HG02678 (cell line): Measurements from ENCODE around the gene CROT.
A peak's percentile ranks its signal among the peaks of the same experiment; 100 is the strongest.

Source experiments
- ATAC-seq: cut with Tn5 transposase; IDR thresholded peaks from one replicate; pipeline ENCODE4 v1.9.1; 2021; ENCODE audit warnings: mild to moderate bottlenecking, moderate library complexity; ENCODE audit not compliant: unreplicated experiment

Gene CROT

GRCh38 chr7:87341441-87341840, 4.0 kb upstream of the CROT start:
- no peak for ATAC-seq

GRCh38 chr7:87342231-87342630, 3.2 kb upstream of the CROT start:
- ATAC-seq = no peak

GRCh38 chr7:87344446-87344845, 1.0 kb upstream of the CROT start:
- no peak for ATAC-seq

DNA sequence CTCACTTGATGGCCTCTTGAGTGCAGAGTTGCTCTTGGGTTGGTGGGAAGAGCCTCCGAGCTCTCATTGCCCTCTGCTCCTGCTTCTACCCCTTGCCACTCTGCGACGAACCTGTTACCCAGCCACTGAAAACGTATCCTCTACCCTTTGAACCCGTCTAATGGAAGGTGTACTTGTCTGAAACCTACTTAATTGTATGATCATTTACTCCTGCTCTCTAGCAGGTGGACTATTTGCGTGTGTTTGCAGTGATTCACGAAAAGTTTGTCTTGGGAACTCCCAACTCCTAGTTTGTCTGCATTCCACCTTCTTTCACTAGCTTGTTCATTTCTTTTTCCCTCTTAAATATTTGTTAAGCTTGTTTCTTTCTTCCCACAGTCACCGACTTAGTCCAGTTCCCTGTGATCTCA, 503 bp downstream of the CROT start:
- peak; percentile 2 for ATAC-seq

DNA sequence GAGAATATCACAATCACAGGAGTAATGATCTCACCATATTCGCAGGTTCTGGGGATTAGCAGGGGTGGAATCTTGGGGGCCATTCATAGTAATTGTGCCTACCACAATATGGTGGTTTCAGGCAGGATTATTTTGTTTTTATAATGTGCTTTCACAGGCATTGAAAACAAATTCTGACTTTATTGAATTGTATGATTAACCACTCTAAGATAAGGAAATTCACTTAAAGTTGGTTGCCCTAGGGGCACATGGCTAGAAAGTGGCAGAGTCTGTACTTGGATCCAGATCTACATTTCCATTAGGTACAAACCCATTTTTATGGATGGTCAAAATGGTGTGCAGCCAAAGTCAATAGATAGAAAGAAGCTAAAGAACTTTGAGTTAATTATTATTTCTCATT, 1.7 kb downstream of the CROT start:
- ATAC-seq = no peak

DNA sequence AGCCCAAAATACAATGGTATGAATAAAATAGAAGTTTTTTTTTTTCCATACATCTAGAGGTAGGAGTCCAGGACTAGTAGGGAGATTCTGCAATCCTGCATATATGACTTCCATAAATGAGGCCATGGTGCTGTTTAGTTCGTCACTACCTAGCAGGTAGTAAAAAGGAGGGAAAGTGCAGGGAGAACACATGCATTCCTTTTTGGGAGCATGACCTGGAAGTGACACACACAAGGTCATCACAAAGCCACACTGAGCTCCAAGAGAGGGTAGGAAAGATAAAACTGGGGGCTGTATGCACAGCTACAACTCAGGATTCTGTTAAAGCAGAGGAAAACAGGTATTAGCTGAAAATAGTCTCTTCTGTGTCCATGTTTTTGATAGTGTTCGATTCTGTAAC, 2.2 kb downstream of the CROT start:
- ATAC-seq = no peak

DNA sequence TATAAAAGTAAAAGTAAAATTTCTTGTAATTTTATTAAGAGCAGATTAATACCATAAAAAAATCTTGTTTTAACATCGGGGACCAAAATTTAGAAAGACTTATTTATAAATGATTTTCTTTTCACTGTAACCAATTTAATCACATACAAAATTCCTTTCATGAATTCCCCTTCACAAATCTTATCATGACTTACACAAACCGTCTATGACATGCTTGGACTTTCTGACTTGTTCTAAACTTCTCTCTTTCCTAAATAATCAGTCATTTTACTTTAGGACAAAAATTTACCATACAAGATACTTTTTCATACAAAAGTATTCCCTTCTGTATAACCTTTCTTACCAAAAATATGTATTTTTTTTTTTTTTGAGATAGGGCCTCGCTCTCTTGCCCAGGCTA, 9.3 kb downstream of the CROT start:
- no peak for ATAC-seq

GRCh38 chr7:87356448-87356847, 11.0 kb downstream of the CROT start:
- no peak for ATAC-seq

- no peak for ATAC-seq
These were observed 13.9 kb downstream of the CROT start for GRCh38 chr7:87359366-87359765.

- no peak for ATAC-seq
These were observed 15.9 kb downstream of the CROT start for GRCh38 chr7:87361320-87361719.

- ATAC-seq = no peak
These were observed 17.9 kb downstream of the CROT start for GRCh38 chr7:87363342-87363741.

- no peak for ATAC-seq
These were observed 18.8 kb downstream of the CROT start for GRCh38 chr7:87364246-87364645.

DNA sequence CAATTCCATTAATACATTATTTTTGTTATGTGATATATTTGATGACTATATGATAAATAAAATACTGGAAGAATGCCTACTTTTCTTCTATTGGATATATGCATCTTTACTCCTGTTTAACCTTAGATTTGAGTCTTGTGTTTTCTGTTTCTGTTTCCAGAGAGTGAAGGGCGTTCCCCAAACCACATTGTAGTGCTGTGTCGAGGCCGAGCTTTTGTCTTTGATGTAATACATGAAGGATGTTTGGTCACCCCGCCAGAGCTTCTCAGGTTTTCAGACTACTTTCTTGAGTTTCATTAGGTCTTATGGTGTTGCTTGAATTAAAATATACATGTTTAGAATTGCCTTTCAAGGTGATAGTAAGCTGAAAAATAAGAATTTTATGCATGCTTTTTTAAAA, 23.8 kb downstream of the CROT start:
- ATAC-seq = no peak

DNA sequence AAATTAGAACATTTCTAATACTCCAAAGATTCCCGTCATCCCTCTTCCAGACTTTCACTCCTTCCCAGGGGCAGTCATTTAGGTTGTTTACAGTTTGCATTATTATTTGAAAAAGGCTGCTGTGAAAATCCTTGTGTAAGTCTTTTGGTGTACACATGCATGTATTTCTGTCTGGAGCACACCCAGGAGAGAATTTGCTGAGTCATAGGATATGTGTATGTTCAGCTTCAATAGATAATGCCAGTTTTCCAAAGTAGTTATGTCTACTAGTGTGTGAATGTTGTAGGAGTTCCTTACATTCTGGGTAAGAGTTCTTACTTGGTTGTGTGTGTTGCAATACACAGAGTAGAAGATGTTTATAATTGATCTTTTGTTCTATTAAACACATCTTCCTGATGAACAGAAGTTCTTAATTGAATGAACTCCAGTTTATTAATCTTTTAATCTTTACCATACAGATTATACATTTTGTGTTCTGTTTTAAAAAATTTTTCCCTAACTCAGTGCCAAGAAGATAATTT, 25.3 kb downstream of the CROT start:
- ATAC-seq = no peak

DNA sequence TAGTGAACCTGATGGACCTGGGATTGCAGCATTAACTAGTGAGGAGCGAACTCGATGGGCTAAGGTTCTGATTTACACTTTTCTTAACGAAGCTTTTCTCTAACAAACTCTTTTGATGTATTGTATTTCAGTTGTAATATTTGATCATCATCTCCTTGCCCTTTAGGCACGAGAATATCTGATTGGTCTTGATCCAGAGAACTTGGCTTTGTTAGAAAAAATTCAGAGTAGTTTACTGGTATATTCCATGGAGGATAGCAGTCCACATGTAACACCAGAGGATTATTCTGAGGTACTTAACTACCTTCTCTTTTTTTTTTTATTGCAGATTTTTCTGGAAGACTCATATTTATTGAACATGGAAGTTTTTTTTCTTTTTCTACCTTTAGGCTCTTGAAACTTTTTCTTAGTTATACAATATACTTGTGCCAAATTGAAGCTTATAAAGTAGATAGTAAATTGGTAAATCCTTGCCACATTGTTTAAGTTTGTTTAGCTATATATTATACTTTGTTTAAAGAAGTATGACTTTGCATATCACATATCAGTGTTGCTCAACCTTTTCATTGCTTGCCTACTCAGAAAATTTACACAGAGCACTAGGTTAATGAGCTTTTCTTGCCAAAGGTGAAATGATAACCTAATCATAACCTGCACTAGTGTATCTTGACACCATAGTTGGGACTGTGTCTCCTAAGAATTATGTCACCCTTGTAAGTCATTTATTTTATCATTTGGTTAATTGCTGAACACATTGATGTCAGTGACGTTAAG, 30.4 kb downstream of the CROT start:
- no peak for ATAC-seq

GRCh38 chr7:87380905-87381304, 35.4 kb downstream of the CROT start:
- no peak for ATAC-seq

DNA sequence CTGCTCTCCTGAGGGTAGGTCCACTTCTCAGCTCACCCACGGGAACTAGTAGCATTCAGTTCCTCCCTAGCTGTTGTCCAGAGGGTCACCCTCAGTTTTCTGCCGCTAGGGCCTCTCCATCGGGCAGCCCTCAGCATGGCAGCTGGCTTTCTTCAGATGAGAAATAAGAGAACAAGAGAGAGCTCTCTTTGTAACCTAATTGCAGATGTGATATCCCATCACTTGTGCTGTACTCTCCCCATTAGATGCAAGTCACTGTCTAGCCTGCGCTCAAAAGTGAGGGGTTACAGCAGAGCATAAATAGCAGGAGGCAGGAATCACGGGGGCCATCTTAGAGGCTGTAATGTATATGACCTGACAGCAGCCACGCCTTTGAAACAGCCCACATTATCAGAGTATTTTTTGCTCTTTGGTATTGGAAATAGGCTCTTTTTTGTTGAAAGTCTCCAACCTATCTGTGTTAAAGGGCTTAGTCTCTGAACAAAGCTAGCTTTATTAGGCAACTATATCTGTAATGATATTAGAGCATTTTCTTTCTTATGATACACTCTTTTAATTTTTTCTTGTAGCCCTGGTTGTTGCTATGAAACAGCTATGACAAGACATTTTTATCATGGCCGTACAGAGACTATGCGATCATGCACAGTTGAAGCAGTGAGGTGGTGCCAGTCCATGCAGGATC, 45.7 kb downstream of the CROT start:
- ATAC-seq = no peak

GRCh38 chr7:87395442-87396020, 50.1 kb downstream of the CROT start:
- no peak for ATAC-seq

GRCh38 chr7:87398446-87398845, 53.0 kb downstream of the CROT start:
- ATAC-seq = no peak

- no peak for ATAC-seq
These were observed 59.2 kb downstream of the CROT start for GRCh38 chr7:87404674-87405073.

DNA sequence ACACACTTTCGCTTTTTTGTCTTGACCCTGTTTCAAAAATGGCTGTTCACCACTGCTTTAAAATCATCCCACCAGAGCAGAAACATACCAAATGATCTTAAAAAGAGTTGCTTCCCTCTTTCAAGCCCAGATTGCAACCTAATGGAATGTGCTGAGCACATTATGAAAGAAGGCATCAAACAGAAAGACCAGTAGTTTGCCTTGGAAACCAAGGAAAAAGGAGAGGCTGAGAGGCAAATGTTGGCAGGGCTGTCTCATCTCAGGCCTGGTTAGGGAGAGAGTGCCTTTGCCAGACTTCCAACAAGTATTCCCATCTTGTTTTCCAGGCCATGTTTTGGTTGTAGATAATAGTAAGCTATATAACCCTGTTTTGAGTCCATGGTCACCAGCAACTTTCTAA, 65.7 kb downstream of the CROT start:
- ATAC-seq = no peak

GRCh38 chr7:87413029-87413428, 67.6 kb downstream of the CROT start:
- ATAC-seq = no peak
